ENCODE results near the gene RASA4.
"Not testable (repeated sequence)": the region's sequence is repeated elsewhere in the genome, so short reads cannot be mapped to it uniquely, and the experiment has no call there.

RASA4 gene

DNA sequence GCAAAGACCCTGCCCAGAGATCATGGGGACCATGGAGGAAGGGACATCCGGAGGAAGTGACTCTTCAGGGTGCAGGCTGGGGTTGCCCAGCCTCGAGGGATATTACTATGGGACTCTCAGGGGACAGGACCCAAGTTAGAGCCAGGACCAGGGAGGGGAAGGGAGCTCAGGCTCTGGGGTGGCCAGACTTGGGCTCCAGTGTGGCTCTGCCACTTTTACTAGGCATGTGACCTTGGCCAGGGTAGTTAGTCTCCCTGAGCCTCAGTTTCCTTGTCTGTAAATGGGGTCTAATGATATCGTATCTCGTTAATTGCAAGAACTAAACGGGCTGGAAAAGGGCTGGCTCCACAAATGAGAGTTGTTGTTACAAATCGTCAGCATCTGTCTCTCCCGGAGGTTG, 6.1 kb downstream of the RASA4 start:
- POLR2A ChIA-PET; CTCF ChIA-PET; DNase-seq (ENCODE audit: extremely low spot score): not testable (repeated sequence)

DNA sequence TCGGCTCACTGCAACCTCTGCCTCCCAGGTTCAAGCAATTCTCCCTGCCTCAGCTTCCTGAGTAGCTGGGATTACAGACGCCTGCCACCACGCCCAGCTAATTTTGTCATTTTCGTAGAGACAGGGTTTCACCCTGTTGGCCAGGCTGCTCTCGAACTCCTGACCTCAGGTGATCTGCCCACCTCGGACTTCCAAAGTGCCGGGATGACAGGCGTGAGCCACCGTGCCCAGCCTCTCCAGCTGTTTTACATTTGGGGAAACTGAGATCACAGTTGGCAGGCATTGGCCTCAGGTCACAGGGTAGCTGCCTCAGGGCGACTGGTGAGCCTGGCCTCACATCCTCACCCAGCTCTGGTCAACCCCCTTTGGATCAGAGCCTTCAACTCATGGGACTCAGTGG, 6.8 kb downstream of the RASA4 start:
- DNase-seq (ENCODE audit: extremely low spot score); CTCF ChIA-PET; POLR2A ChIA-PET: not testable (repeated sequence)

DNA sequence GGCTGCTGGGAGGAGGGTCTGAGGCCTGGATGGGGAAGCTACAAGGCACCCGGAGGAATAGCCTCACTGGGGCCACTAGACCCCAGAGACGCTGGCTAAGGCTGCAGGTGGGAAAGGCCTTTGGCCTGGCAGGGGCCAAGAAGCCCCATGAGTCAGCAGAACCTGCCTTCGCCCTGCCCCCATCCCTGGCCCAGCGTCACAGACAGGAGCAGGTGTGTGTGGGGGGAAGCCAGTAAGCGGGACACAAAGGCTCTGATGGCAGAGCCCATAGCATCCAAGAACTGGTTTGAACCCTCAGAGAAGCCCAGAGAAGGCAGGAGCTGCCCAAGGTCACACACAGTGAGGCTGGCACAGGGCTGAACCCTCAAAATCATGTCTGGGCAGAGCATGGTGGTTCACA, 9.7 kb downstream of the RASA4 start:
- CTCF ChIA-PET; POLR2A ChIA-PET; DNase-seq (ENCODE audit: extremely low spot score): not testable (repeated sequence)

DNA sequence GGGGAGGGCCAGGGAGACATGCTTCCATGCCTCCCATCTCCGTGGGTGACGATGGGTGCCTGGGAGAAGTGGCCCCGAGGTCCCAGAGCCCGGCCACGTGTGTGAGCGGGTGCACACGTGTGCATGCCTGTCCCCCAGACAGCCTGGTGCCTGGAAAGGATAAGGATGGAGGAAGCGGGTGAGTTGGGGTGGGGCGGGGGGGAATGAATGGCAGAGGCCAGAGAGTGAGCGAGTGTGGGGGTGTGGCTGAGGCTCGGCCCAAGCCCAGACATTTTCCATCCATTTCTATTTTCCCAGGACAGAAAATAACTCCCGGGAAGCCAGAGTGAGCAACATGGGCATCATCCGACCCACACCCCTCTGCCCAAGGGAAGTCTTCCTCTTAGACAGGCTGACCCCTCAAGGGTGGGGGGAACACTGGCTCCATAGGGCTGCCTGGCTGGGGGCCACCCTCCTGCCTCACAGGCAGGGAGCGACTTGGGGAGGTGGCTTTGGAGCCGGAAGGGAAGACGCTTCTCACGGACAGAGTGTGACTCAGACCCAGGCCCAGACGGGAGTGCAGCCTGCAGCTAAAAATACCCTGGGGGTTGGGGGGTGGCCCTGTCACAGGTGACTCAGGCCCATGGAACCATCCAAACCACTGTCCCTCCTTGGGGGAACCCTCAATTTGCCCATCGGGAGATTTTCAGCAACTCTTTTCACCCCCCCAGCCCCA, 12.0 kb downstream of the RASA4 start:
- POLR2A ChIA-PET, CTCF ChIA-PET: not testable (repeated sequence)

DNA sequence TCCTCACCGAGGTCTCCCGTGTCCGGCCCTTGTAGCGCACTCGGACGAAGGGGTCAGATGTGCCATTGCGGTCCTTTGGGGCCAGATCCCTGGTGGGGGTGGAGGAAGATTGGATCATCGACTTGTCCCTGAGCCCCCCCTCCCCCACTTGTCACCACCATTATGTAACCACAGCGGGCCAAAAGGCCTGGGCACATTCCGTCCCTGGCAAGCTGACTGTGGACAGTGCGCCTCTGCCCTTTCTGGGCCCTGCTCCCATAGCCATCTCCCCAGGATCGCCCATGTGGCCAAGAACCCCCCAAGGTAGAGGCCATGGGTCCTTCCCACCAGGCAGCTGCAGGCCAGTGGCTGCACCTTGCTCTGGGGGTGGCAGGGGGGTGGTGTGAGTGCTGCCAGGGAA, 14.2 kb downstream of the RASA4 start:
- POLR2A ChIA-PET; DNase-seq (ENCODE audit: extremely low spot score); CTCF ChIA-PET: not testable (repeated sequence)

More for the DNA sequence above, 12.0 kb downstream of the RASA4 start:
- DNase-seq (ENCODE audit: extremely low spot score), result not testable (repeated sequence)

- POLR2A ChIA-PET; DNase-seq (ENCODE audit: extremely low spot score); CTCF ChIA-PET: not testable (repeated sequence)
Measured at GRCh38 chr7:102599699-102600098, 16.9 kb downstream of the RASA4 start.

- DNase-seq (ENCODE audit: extremely low spot score); POLR2A ChIA-PET; CTCF ChIA-PET: not testable (repeated sequence)
Measured at GRCh38 chr7:102596036-102596435, 20.5 kb downstream of the RASA4 start.

DNA sequence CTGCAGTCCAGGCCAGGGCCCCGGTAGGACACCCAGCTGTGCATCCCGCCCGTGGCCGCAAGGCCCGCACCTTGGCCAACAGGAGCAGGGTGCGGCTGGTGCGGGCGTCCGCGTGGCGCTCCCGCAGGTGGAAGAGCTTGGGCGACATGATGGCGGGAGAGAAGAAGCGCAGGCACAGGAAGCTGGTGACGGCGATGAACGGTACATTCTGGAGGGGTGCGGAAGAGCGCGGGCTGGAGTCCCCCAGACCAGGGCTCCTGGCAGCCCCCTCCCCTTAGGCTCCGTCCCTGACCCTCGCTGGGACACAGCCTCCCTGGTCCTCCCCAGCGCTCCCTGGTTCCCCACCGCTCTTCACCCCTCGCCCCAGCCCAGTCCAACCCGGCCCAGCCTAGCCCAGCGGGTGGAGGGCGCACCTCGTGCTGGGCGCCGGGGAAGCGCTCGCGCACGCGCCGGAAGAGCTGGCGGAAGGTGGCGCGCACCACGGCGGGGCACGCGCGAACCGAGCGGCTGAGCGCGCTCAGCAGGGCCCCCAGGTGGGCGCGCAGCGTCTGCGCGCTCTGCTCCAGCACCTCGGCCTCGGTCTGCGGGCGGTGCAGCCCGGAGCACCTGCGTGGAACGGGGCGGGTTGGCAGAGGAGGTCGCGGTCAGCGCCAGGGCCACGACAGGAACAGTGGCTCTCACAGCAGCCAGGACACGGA, 22.8 kb downstream of the RASA4 start:
- POLR2A ChIA-PET; DNase-seq (ENCODE audit: extremely low spot score); CTCF ChIA-PET: not testable (repeated sequence)

GRCh38 chr7:102592477-102593019, 24.0 kb downstream of the RASA4 start:
- POLR2A ChIA-PET; CTCF ChIA-PET; DNase-seq (ENCODE audit: extremely low spot score): not testable (repeated sequence)

DNA sequence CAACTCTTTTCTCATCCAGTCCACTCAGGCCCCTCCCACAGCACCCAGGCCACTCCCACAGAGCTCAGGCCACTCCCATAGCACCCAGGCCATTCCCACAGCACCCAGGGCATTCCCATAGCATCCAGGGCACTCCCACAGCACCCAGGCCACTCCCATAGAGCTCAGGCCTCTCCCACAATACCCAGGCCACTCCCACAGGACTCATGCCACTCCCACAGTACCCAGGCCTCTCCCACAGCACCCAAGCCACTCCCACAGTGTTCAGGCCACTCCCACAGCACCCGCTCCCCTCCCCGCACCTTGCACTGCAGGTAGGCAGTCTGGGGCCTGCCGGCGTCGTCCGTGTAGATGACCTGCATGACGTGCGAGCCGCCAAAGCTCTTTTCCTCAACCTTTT, 26.7 kb downstream of the RASA4 start:
- DNase-seq (ENCODE audit: extremely low spot score); POLR2A ChIA-PET; CTCF ChIA-PET: not testable (repeated sequence)

DNA sequence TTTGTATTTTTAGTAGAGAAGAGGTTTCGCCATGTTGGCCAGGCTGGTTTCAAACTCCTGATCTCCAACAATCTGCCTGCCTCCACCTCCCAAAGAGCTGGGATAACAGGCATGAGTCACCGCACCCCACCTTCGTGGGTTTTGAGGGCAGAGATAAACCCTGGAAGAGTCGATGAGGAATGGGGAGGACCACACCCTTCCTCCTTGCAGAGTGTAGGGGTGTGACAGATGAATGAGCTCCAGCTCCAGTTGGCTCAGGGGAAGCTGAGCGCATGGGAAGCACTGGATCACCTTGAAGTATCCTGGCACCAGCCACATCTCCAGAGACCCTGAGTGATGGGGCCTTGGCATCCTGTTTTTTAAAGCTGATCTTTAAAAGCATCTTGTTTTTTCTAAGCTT, 33.1 kb downstream of the RASA4 start:
- DNase-seq (ENCODE audit: extremely low spot score); POLR2A ChIA-PET; CTCF ChIA-PET: not testable (repeated sequence)

DNA sequence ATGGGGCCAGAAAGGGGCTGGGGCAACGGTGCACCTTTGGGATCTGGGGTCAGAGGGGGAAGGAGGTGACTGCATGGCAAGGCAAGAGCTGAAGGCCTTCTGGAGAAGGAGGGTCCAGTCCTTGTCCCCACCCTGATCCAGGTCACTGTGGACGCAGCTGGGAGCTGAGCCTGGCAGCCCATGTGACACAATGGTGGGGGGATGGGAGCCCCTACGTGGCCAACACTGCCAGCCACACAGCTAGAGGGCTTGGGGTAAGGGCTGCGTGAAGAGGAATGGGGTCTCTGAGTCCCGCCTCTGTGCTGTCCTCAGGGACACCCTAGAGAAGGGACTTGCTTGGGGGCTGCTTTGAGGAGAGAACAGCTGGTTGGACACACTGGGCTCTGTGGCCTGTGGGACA, 34.8 kb downstream of the RASA4 start:
- CTCF ChIA-PET; POLR2A ChIA-PET; DNase-seq (ENCODE audit: extremely low spot score): not testable (repeated sequence)

DNA sequence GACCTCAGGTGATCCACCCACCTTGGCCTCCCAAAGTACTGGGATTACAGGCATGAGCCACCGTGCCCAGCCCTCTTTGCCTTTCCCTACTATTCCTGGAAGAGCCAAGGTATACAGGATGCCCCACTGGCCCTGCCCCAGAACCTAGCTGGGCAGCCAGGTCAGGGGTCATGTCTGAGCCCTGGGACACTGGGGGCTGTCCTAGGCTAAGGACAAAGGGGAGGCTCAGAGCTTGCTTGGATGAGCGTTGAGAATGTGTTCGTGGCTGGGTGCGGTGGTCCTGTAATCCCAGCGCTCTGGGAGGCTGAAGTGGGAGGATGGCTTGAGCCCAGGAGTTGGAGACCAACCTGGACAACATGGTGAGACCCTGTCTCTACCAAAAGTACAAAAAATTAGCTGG, 38.1 kb downstream of the RASA4 start:
- POLR2A ChIA-PET; DNase-seq (ENCODE audit: extremely low spot score); CTCF ChIA-PET: not testable (repeated sequence)

DNA sequence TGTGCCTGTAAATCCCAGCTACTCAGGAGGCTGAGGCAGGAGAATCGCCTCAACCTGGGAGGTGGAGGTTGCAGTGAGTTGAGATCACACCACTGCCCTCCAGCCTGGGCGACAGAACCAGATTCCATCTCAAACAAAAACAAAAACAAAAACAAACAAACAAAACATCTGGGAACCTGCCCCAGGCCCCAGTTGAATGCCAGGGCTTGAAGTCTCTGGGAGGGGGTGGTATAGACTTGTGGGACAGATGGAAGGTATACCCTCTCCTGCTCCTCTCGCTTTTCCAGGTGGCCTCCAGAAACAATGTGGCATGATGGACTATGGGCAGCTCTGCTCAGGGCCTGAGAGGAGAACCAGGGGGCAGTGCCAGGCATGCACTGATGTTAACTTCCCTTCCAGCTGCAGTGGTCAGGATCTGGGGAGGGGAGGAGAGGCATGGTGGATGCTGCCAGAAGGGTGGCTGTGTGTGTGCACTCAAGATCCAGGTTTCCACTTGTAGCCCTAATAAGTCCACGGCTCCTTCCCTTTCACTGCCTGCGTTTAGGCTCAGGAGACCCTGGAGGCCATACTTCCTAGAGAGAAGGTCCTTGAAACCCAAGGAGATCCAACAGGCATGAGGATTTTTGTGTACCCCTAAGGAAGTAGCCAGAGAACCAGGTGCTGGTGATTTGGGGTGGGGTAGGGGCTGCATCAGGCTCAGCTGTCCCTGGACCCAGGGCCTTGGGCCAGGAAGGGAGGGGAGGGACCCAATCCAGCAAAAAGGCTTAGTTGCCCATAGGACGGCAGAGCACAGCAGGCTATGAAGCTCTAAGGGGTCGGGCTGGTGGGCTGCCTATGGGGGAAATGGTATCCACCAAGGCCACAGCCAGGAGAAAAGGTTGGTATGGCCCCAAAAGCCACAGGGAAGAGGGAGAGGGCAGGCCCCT, 39.0 kb downstream of the RASA4 start:
- DNase-seq (ENCODE audit: extremely low spot score); POLR2A ChIA-PET; CTCF ChIA-PET: not testable (repeated sequence)

DNA sequence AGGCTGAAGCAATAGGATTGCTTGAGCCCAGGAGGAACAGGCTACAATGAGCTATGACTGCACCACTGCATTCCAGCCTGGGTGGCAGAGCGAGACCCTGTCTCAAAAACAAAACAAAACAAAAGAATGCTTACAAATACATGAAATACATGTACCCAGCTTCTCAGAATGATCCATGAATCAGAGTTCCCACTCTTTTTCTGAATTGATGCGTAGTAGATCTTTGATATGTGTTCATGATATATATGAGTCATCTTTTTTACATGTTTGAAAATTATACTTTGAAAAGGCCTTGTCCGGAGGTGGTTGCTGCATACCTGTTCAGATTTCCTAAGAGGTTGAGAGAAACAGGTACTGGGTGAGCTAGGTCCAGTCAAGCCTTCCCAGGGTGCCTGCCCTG, 40.2 kb downstream of the RASA4 start:
- CTCF ChIA-PET; DNase-seq (ENCODE audit: extremely low spot score); POLR2A ChIA-PET: not testable (repeated sequence)

DNA sequence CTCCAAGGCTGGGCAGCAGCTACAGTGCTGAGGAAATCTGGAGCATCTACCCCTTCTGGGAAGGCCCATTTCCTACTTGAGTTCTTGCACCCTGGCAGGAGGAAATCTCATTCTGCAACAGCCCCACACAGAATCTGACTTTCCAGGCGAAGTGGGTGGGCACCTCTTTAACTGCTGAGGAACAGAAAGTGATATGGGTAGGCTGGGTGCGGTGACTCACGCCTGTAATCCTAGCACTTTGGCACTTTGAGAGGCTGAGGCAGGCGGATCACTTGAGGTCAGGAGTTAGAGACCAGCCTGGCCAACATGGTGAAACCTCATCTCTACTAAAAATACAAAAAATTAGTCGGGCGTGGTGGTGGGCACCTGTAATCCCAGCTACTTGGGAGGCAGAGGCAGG, 41.9 kb downstream of the RASA4 start:
- DNase-seq (ENCODE audit: extremely low spot score); CTCF ChIA-PET; POLR2A ChIA-PET: not testable (repeated sequence)

Measured in HEK293T (cell line).